Ishikawa (cell line): Measurements from ENCODE around the gene PYCR2.
A peak's percentile ranks its signal among the peaks of the same experiment; 100 is the strongest.

ENCODE experiments used
- CEBPB ChIP-seq: IDR thresholded peaks from 2 replicates; pipeline ENCODE4 v1.6.1; 2012
- CREB1 ChIP-seq: IDR thresholded peaks from 2 replicates; pipeline ENCODE4 v1.6.1; 2012; ENCODE audit warnings: low read depth
- EGR1 ChIP-seq: IDR thresholded peaks from 2 replicates; pipeline ENCODE4 v1.6.1; 2012
- EP300 ChIP-seq: IDR thresholded peaks from 2 replicates; pipeline ENCODE4 v1.6.1; 2012; ENCODE audit warnings: borderline replicate concordance
- FOXM1 ChIP-seq: IDR thresholded peaks from 2 replicates; pipeline ENCODE4 v1.6.1; 2012; ENCODE audit warnings: low read depth, borderline replicate concordance
- MAX ChIP-seq: IDR thresholded peaks from 2 replicates; pipeline ENCODE4 v1.6.1; 2012
- NFIC ChIP-seq: IDR thresholded peaks from 2 replicates; pipeline ENCODE4 v1.6.1; 2012
- RAD21 ChIP-seq: IDR thresholded peaks from 2 replicates; pipeline ENCODE4 v1.6.1; 2012; ENCODE audit warnings: low read depth
- REST ChIP-seq: IDR thresholded peaks from 2 replicates; pipeline ENCODE4 v1.6.1; 2012; ENCODE audit warnings: low read depth, mild to moderate bottlenecking
- TAF1 ChIP-seq: IDR thresholded peaks from 2 replicates; pipeline ENCODE4 v1.6.1; 2012; ENCODE audit warnings: low read depth, mild to moderate bottlenecking
- TCF12 ChIP-seq: IDR thresholded peaks from 2 replicates; pipeline ENCODE4 v1.6.1; 2012; ENCODE audit warnings: low read depth
- TEAD4 ChIP-seq: IDR thresholded peaks from 2 replicates; pipeline ENCODE4 v1.6.1; 2012
- USF1 ChIP-seq: IDR thresholded peaks from 2 replicates; pipeline ENCODE4 v1.6.1; 2012
- YY1 ChIP-seq: IDR thresholded peaks from 2 replicates; pipeline ENCODE4 v1.6.1; 2012; ENCODE audit warnings: low read depth
- ZBTB7A ChIP-seq: IDR thresholded peaks from 2 replicates; pipeline ENCODE4 v1.6.1; 2012; ENCODE audit warnings: low read depth

PYCR2 gene

GRCh38 chr1:225915538-225915991 is 8.5 kb downstream of the PYCR2 start:
- TF ChIP-seq EGR1 (no peak), MAX (no peak), ZBTB7A (no peak), NFIC (no peak)

- TF ChIP-seq REST, result no peak
Observed at GRCh38 chr1:225914947-225915346, 9.1 kb downstream of the PYCR2 start.

- TF ChIP-seq CREB1 (no peak), YY1 (no peak), EGR1 (no peak), USF1 (no peak), FOXM1 (no peak), TCF12 (no peak), TAF1 (no peak), TEAD4 (no peak), REST (no peak), MAX (no peak), ZBTB7A (no peak), RAD21 (no peak), NFIC (no peak), CEBPB (no peak), EP300 (no peak)
Observed at GRCh38 chr1:225914391-225914790, 9.7 kb downstream of the PYCR2 start.

- TF ChIP-seq MAX (no peak), ZBTB7A (no peak), CEBPB (no peak), USF1 (no peak), RAD21 (peak; percentile 48; the same call in 1 of the 2 replicates)
Observed at GRCh38 chr1:225911191-225912130, 12.6 kb downstream of the PYCR2 start.

GRCh38 chr1:225909477-225909876 is 14.6 kb downstream of the PYCR2 start:
- TF ChIP-seq USF1 (no peak), TCF12 (no peak), CREB1 (no peak), EGR1 (no peak), EP300 (no peak), CEBPB (no peak)

- TF ChIP-seq TCF12 (0 out of 2 replicates have a peak, but pooled peaks have one; percentile 30), TEAD4 (0 out of 2 replicates have a peak, but pooled peaks have one; percentile 40), RAD21 (no peak), FOXM1 (no peak), EP300 (peak; percentile 31; the same call in 1 of the 2 replicates)
Observed at GRCh38 chr1:225908773-225909172, 15.3 kb downstream of the PYCR2 start.
